Astrocyte (in vitro differentiated cells and primary cell): ENCODE data around the gene ELMO1. TPM values are rescaled to one million over a fixed set of nuclear protein-coding genes. Genes with fewer than 3 reads are reported as not detected.

Experiments used
- DNase-seq: peaks from one replicate; pipeline ENCODE4 v3.0.0-alpha.2; 2010; ENCODE audit warnings: low read depth
- FAIRE-seq: peaks from 2 replicates; lab custom pipeline; 2011; peaks lifted over from hg19 to GRCh38; lab: Jason Lieb, UNC
- H2AFZ ChIP-seq: 2 replicates; pipeline ENCODE4 v1.6.0; 2012; ENCODE audit warnings: low read depth, low read length, inconsistent platforms
- H3K27ac ChIP-seq: 2 replicates; pipeline ENCODE4 v1.5.1; 2011; ENCODE audit warnings: low read depth, low read length, inconsistent platforms
- H3K27me3 ChIP-seq: 2 replicates; pipeline ENCODE4 v1.6.0; 2011; ENCODE audit warnings: low read length, inconsistent platforms; ENCODE audit not compliant: insufficient read depth
- H3K36me3 ChIP-seq: 2 replicates; pipeline ENCODE4 v1.5.1; 2011; ENCODE audit warnings: low read length, inconsistent platforms; ENCODE audit not compliant: insufficient read depth
- H3K4me1 ChIP-seq: 2 replicates; pipeline ENCODE4 v1.5.1; 2011; ENCODE audit warnings: low read length, inconsistent platforms; ENCODE audit not compliant: insufficient read depth
- H3K4me2 ChIP-seq: 2 replicates; pipeline ENCODE4 v1.6.0; 2012; ENCODE audit warnings: low read length, inconsistent platforms
- H3K4me3 ChIP-seq: 2 replicates; pipeline ENCODE4 v1.5.1; 2011; ENCODE audit warnings: low read depth, mild to moderate bottlenecking, low read length, inconsistent platforms; ENCODE audit not compliant: insufficient read depth
- H3K79me2 ChIP-seq: 2 replicates; pipeline ENCODE4 v1.6.0; 2012; ENCODE audit warnings: mild to moderate bottlenecking, low read length, inconsistent platforms; ENCODE audit not compliant: insufficient read depth
- H3K9ac ChIP-seq: 2 replicates; pipeline ENCODE4 v1.6.0; 2012; ENCODE audit warnings: mild to moderate bottlenecking, low read length, inconsistent platforms
- H3K9me3 ChIP-seq: 2 replicates; pipeline ENCODE4 v1.5.1; 2012; ENCODE audit warnings: low read depth, mild to moderate bottlenecking, low read length, inconsistent platforms; ENCODE audit not compliant: insufficient read depth
- H4K20me1 ChIP-seq: 2 replicates; pipeline ENCODE4 v1.6.0; 2012; ENCODE audit warnings: low read length, inconsistent platforms; ENCODE audit not compliant: insufficient read depth
- H3K27ac Mint-ChIP-seq: one replicate; pipeline ENCODE4 v1.8.0; 2021; ENCODE audit warnings: mild to moderate bottlenecking, mixed read lengths; ENCODE audit not compliant: unreplicated experiment
- H3K27me3 Mint-ChIP-seq: one replicate; pipeline ENCODE4 v1.8.0; 2021; ENCODE audit warnings: low read depth, mixed read lengths; ENCODE audit not compliant: unreplicated experiment
- H3K36me3 Mint-ChIP-seq: one replicate; pipeline ENCODE4 v1.8.0; 2021; ENCODE audit warnings: low read depth, mixed read lengths; ENCODE audit not compliant: unreplicated experiment
- H3K4me1 Mint-ChIP-seq: one replicate; pipeline ENCODE4 v1.8.0; 2021; ENCODE audit warnings: low read depth, mixed read lengths; ENCODE audit not compliant: unreplicated experiment
- H3K4me3 Mint-ChIP-seq: one replicate; pipeline ENCODE4 v1.8.0; 2021; ENCODE audit warnings: mild to moderate bottlenecking, moderate library complexity, mixed read lengths; ENCODE audit not compliant: unreplicated experiment
- H3K9me3 Mint-ChIP-seq: one replicate; pipeline ENCODE4 v1.8.0; 2021; ENCODE audit warnings: mild to moderate bottlenecking, mixed read lengths; ENCODE audit not compliant: unreplicated experiment
- EZH2 ChIP-seq: IDR thresholded peaks from 2 replicates; pipeline ENCODE4 v1.6.1; 2012; ENCODE audit warnings: mild to moderate bottlenecking, low read length, inconsistent platforms; ENCODE audit not compliant: insufficient read depth
- total RNA-seq: library from RNA; stranded (reverse); gene quantifications from 2 replicates; pipeline ENCODE4 v1.2.1, GENCODE V29; 2021
- TF ChIP-seq, protein P1 (sequence below): IDR thresholded peaks from 2 replicates; pipeline ENCODE4 v1.5.1; 2011; ENCODE audit warnings: low read depth, mild to moderate bottlenecking, inconsistent platforms, low read length, moderate library complexity; ENCODE audit not compliant: insufficient read depth

The ELMO1 gene
- total RNA-seq, 1 donor from 2014 or later: 20.4 TPM

DNA sequence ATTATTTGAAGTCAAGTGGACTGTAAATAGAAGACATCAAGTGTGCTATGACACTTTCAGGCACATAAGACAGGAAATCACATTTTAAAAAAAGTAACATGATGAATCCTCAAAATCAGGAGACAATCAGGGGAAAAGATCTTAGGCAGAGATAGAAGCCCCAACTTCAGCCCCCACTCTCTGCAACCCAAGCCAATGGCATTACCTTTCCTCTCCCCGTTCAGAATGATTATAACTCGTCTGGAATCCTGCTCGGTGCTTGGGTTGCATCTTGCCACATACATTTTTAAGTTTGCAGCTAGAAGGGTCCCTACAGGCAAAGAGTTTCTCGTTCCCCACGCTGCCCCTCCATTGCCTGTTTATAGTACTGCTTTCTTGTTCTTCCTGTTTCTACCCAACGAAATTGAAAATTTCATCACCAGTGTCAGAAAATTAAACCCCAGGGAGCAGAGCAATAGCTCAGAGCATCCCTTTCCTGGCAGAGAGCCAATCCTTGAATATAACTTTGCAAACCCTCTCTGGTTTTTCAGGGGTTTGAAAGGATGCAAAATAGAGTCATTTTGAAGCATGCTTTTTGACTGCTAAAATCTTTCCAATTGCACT, 463.9 kb downstream of the ELMO1 start:
- Histone ChIP-seq H3K4me2 (no peak overlapping the region), H3K27me3 (peaks cover 16% of the 10 kb centered on the region), H3K4me3 (no peak overlapping the region), H3K36me3 (no peaks in the 10 kb centered on the region), H3K4me1 (peaks cover 6% of the 10 kb centered on the region), H4K20me1 (no peaks in the 10 kb centered on the region), H3K9ac (no peak overlapping the region), H2AFZ (no peak overlapping the region), H3K27ac (no peak overlapping the region), H3K9me3 (no peaks in the 10 kb centered on the region), H3K79me2 (no peaks in the 10 kb centered on the region)
- TF ChIP-seq EZH2: no peak
- TF ChIP-seq, protein P1, sequence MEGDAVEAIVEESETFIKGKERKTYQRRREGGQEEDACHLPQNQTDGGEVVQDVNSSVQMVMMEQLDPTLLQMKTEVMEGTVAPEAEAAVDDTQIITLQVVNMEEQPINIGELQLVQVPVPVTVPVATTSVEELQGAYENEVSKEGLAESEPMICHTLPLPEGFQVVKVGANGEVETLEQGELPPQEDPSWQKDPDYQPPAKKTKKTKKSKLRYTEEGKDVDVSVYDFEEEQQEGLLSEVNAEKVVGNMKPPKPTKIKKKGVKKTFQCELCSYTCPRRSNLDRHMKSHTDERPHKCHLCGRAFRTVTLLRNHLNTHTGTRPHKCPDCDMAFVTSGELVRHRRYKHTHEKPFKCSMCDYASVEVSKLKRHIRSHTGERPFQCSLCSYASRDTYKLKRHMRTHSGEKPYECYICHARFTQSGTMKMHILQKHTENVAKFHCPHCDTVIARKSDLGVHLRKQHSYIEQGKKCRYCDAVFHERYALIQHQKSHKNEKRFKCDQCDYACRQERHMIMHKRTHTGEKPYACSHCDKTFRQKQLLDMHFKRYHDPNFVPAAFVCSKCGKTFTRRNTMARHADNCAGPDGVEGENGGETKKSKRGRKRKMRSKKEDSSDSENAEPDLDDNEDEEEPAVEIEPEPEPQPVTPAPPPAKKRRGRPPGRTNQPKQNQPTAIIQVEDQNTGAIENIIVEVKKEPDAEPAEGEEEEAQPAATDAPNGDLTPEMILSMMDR: no peak
- Mint-ChIP-seq H3K36me3 (peaks cover 2% of the 10 kb centered on the region), H3K4me3 (no peak overlapping the region), H3K9me3 (no peaks in the 10 kb centered on the region), H3K27me3 (peaks cover 1% of the 10 kb centered on the region), H3K4me1 (peaks cover 3% of the 10 kb centered on the region), H3K27ac (no peak overlapping the region)
- FAIRE-seq (no peak), DNase-seq (no peak)

GRCh38 chr7:36984041-36984521, 464.6 kb downstream of the ELMO1 start:
- Histone ChIP-seq H2AFZ (no peak overlapping the region), H3K9me3 (no peaks in the 10 kb centered on the region), H3K36me3 (no peaks in the 10 kb centered on the region), H3K27ac (no peak overlapping the region), H4K20me1 (no peaks in the 10 kb centered on the region), H3K4me2 (no peak overlapping the region), H3K4me1 (peaks cover 6% of the 10 kb centered on the region), H3K27me3 (peaks cover 16% of the 10 kb centered on the region), H3K4me3 (no peak overlapping the region), H3K79me2 (no peaks in the 10 kb centered on the region), H3K9ac (no peak overlapping the region)
- Mint-ChIP-seq H3K36me3 (peaks cover 2% of the 10 kb centered on the region), H3K9me3 (no peaks in the 10 kb centered on the region), H3K27ac (no peak overlapping the region), H3K4me3 (no peak overlapping the region), H3K27me3 (peaks cover 1% of the 10 kb centered on the region), H3K4me1 (peaks cover 3% of the 10 kb centered on the region)
- DNase-seq (no peak), FAIRE-seq (no peak)
- no peak for TF ChIP-seq EZH2
- TF ChIP-seq, protein P1: no peak

DNA sequence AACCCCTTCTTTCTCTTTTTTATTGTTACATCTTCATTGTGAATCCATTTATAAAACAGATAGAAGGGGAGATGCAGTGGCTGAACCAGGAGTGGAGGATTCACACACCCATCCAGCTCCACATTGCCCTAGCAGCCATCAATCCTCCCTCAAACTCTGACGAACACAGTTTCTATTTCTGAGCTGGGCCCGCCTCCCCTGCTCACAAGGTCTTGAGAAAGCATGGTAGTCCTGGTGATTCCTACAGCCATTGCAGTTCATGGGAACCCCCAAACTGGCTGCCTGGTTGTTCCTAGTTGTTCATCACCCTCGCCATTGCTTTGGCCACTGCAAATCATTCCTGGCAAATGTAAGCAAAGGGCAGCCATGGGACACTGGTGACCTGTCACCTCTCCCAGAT, 465.9 kb downstream of the ELMO1 start:
- Mint-ChIP-seq H3K36me3 (peaks cover 2% of the 10 kb centered on the region), H3K4me1 (peaks cover 3% of the 10 kb centered on the region), H3K27me3 (peaks cover 1% of the 10 kb centered on the region), H3K27ac (no peak overlapping the region), H3K9me3 (no peaks in the 10 kb centered on the region), H3K4me3 (no peak overlapping the region)
- FAIRE-seq (no peak), DNase-seq (no peak)
- H3K9ac ChIP-seq: no peak overlapping the region
- H3K4me1 ChIP-seq: peaks cover 6% of the 10 kb centered on the region
- H3K4me2 ChIP-seq: no peak overlapping the region
- no peaks in the 10 kb centered on the region for H4K20me1 ChIP-seq
- no peaks in the 10 kb centered on the region for H3K36me3 ChIP-seq
- no peak overlapping the region for H3K27ac ChIP-seq
- no peak overlapping the region for H3K4me3 ChIP-seq
- no peak for TF ChIP-seq EZH2
- TF ChIP-seq, protein P1: no peak
- peaks cover 16% of the 10 kb centered on the region for H3K27me3 ChIP-seq
- no peaks in the 10 kb centered on the region for H3K79me2 ChIP-seq
- no peak overlapping the region for H2AFZ ChIP-seq
- H3K9me3 ChIP-seq: no peaks in the 10 kb centered on the region
